ENCODE measurements around the gene PTPRE. TPM values are rescaled to one million over a fixed set of nuclear protein-coding genes. Genes with fewer than 3 reads are reported as not detected.
A peak's percentile ranks its signal among the peaks of the same experiment; 100 is the strongest.

PTPRE gene
- total and polyA plus RNA-seq, 2 of the 4 experiments (the other 2 are of a cell fraction), result 0.34 to 0.54 TPM

GRCh38 chr10:128124813-128125403, 218.0 kb downstream of the PTPRE start:
- in situ Hi-C loops (cut with MboI; ENCODE audit: low sequenced_read_pairs) (no loop called here), dilution Hi-C loops (cut with HindIII; ENCODE audit: low sequenced_read_pairs, unreplicated experiment) (no loop called here), intact Hi-C loops (cut with micrococcal nuclease) (no loop called here)
- H2BK15ac ChIP-seq (ENCODE audit: low read depth, low read length), result no peak overlapping the region
- H3K4me3 ChIP-seq (ENCODE audit: insufficient read depth, low read depth, low read length), result peak overlapping the region; percentile 87
- no peak overlapping the region for H4K91ac ChIP-seq (ENCODE audit: insufficient read depth, low read depth, low read length)
- H3K4me2 ChIP-seq (ENCODE audit: low read depth, low read length), result peak overlapping the region; percentile 98
- TF ChIP-seq NFE2L2 (IDR thresholded peaks at IDR 0.05; ENCODE audit: low read depth, low read length) (no peak), FOS (IDR thresholded peaks at IDR 0.05; ENCODE audit: low read depth, low read length) (no peak), CTCF (conservative IDR thresholded peaks at IDR 0.05; ENCODE audit: low read depth, low read length) (no peak), SMC3 (IDR thresholded peaks at IDR 0.05; ENCODE audit: low read depth, low read length) (no peak)
- POLR2A ChIA-PET (ENCODE audit: unreplicated experiment), result no interaction called here
- no peak overlapping the region for H3K4ac ChIP-seq (ENCODE audit: low read depth, low read length)
- H3K79me1 ChIP-seq (ENCODE audit: low read depth in 1 of 2, low read length in 2 of 2), result peaks cover 6 to 7% of the 10 kb centered on the region in 2 experiments; a peak in 3 of 4 replicates
- BruUV-seq (replicated peaks), result no TSS peak
- H2BK5ac ChIP-seq (ENCODE audit: low read depth, low read length, poor library complexity, severe bottlenecking), result no peak overlapping the region
- no peak overlapping the region; the same call in 1 of the 2 replicates for H3K56ac ChIP-seq (ENCODE audit: extremely low read depth, insufficient read depth, low read length)
- CTCF ChIA-PET, result interaction anchor here (1.2 kb wide), 1 partner anchor 9 kb away, joined by 4 read pairs; no protein-coding TSS in a partner anchor
- 0% methylated on average over 1 of the region's 11 CpGs; no CpG with 5 or more reads in 1 of the 2 experiments for WGBS, 2 experiments (ENCODE audit: extremely low coverage in 2 of 2, insufficient read length in 1 of 2)
- H3K4me1 ChIP-seq (ENCODE audit: control insufficient read depth, insufficient read depth, low read length), result peaks cover 6% of the 10 kb centered on the region; the same call in 1 of the 2 replicates
- no peak overlapping the region for H4K5ac ChIP-seq (ENCODE audit: low read depth, low read length)
- no peak overlapping the region for H3K18ac ChIP-seq (ENCODE audit: low read depth, low read length)
- no peak for DNase-seq
- H4K8ac ChIP-seq (ENCODE audit: low read depth in 2 of 2, low read length in 2 of 2), result peak overlapping the region; percentile 27 to 64; a peak in 1 of 4 replicates
- peak overlapping the region; percentile 45 for H2AFZ ChIP-seq (replicated peaks; ENCODE audit: low read length, poor library complexity)
- peak overlapping the region; percentile 77; the same call in 1 of the 2 replicates for H3K9ac ChIP-seq (ENCODE audit: low read depth, low read length)
- no peaks in the 10 kb centered on the region for H3K27me3 ChIP-seq (ENCODE audit: control insufficient read depth, insufficient read depth, low read length)
- no peak overlapping the region for H2BK120ac ChIP-seq (ENCODE audit: low read depth, low read length)
- no peak overlapping the region for H3K27ac ChIP-seq (ENCODE audit: insufficient read depth, low read length)
- H3K23ac ChIP-seq (ENCODE audit: low read depth, low read length), result peak overlapping the region; percentile 79
- no peak overlapping the region for H2AK9ac ChIP-seq (replicated peaks; ENCODE audit: low read depth, low read length, poor library complexity)
- ATAC-seq (ENCODE audit: low read depth), result no peak
- H3K36me3 ChIP-seq (ENCODE audit: control insufficient read depth, insufficient read depth, low read length), result no peaks in the 10 kb centered on the region
- no peak overlapping the region for H2AK5ac ChIP-seq (ENCODE audit: low read depth, low read length)
- peak overlapping the region; percentile 13 for H3K14ac ChIP-seq (replicated peaks; ENCODE audit: low read depth, low read length)
- H4K20me1 ChIP-seq (ENCODE audit: insufficient read depth, low read length), result peaks cover 9% of the 10 kb centered on the region; the same call in 1 of the 2 replicates
- H3K9me3 ChIP-seq (ENCODE audit: control insufficient read depth, insufficient read depth, low read length), result no peaks in the 10 kb centered on the region
- no peak overlapping the region for H2BK20ac ChIP-seq (ENCODE audit: low read depth, low read length)
- H3K9me1 ChIP-seq (ENCODE audit: insufficient read depth, low read length), result peaks cover 6% of the 10 kb centered on the region; the same call in 1 of the 2 replicates
